ENCODE data around the gene SLC22A12.
"Not testable (repeated sequence)": the region's sequence is repeated elsewhere in the genome, so short reads cannot be mapped to it uniquely, and the experiment has no call there.

The SLC22A12 gene

DNA sequence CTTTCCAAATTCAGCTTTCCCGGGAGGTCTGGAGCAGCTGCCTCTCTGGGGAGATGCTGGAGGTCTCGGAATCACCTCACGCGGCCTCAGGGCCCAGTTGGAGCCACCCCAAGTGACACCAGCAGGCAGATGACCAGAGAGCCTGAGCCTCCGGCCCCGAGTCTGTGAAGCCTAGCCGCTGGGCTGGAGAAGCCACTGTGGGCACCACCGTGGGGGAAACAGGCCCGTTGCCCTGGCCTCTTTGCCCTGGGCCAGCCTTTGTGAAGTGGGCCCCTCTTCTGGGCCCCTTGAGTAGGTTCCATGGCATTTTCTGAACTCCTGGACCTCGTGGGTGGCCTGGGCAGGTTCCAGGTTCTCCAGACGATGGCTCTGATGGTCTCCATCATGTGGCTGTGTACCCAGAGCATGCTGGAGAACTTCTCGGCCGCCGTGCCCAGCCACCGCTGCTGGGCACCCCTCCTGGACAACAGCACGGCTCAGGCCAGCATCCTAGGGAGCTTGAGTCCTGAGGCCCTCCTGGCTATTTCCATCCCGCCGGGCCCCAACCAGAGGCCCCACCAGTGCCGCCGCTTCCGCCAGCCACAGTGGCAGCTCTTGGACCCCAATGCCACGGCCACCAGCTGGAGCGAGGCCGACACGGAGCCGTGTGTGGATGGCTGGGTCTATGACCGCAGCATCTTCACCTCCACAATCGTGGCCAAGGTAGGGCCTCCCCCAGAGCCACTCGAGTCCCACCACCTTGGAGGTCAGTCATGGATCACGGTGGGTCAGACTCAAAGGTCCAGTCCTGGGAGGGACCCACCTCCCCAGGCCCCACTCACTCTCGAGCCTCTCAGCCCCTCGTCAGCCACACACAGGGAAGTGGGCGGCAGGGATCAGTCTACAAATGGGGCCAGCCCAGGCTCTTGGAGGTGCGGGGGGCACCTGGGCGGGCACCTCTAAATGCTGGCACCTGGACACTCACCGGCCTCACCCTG lies 525 bp downstream of the SLC22A12 start:
- no peak for DNase-seq

DNA sequence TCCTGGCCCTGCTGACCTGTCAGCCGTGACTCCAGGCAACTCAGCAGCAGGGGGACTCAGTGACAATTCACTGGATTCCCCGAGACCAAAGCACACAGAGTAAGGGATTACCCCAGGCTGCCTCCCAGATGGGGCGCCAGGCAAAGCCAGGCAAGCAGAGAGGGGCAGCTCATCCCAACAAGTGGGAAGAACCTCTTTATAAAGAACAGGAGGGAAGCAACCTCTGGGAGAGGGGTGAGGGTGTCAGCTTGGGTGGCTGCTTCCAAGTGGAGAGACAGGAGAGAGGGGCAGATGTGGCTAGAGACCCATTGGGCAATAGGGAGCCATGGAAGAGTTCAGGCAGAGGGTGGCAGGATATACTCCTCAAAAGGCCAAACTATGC lies 1.2 kb downstream of the SLC22A12 start:
- no peak for DNase-seq

DNA sequence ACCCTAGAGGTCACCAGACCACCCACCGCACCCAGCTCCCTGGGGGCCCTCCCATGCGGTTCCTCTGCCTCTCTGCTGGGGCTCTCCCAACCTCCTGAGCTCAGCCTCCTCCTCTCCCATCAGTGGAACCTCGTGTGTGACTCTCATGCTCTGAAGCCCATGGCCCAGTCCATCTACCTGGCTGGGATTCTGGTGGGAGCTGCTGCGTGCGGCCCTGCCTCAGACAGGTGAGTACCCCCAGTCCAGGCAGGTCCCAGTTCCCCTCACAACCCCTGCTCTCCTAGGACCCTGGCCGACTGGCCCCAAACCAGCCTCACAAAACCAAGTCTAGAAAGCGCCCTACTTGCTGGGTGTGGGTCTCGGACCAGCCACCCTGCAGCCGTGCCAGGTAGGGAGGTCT lies 1.6 kb downstream of the SLC22A12 start:
- DNase-seq, result no peak

DNA sequence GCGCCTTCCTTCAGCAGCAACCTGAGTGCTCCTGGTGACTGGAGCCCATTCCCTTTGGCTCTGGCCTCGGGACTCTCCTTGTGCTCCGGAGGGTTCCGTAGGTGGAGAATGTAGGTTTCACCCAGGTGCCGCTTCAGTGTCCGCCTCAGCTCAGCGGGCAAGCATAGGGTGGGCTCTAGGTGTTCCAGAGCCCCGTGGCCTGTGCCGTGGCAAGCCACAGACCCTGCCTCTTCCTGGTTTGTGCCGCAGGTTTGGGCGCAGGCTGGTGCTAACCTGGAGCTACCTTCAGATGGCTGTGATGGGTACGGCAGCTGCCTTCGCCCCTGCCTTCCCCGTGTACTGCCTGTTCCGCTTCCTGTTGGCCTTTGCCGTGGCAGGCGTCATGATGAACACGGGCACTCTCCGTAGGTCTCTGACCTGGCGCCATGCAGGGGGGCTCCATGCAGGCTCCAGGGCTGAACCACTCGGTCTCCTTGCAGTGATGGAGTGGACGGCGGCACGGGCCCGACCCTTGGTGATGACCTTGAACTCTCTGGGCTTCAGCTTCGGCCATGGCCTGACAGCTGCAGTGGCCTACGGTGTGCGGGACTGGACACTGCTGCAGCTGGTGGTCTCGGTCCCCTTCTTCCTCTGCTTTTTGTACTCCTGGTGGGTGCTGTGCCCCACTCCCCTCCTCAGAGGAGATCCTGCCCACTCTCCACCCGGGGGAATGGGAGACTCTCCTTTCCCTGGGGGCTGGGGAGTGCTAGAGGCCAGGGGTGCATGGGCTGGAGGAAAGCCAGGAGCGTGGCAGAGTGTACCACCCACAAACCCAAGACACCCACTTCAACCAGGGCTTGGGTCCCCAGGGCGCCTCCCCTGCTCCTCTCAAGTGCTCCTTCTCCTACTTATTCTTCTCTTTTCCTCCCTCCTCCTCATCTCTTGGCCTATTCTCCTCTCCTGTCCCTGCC lies 2.4 kb downstream of the SLC22A12 start:
- no peak for DNase-seq

DNA sequence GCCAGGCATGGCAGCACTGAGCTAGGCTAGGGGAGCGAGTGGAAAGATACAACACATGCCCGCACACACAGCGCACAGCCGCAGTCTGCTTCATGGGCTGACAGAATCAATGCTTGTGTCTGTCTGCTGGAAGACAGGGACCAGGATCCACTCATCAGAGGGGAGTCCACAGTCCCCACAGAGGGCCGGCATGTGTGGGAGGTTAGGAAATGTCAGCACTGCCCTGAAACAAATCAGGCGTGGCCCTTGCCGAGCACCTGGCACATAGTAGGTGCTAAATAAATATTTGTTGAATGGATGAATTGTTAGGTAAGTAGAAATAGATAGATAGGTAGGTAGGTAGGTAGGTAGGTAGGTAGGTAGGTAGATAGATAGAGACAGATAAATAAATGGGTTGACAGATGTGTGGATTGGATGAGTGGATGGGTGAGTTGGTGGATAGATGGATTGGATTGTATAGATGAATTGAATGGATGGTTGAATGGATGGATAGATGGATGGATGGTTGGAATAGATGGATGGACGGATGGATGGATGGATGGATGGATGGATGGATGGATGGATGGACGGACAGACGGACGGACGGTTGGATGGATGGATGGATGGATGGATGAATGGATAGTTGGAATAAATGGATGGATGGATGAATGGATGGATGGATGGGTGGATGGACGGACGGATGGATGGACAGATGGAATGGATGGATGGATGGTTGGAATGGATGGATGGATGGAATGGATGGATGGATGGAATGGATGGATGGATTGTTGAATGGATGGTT lies 3.3 kb downstream of the SLC22A12 start:
- DNase-seq, result no peak

DNA sequence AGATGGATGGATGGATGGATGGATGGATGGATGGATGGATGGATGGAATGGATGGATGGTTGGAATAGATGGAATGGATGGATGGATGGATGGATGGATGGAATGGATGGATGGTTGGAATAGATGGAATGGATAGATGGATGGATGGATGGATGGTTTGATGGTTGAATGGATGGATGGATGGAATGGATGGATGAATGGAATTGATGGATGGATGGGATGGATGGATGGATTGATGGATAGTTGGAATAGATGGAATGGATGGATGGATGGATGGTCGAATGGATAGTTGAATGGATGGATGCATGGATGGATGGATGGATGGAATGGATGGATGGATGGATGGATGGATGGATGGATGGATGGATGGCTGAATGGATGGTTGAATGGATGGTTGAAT lies 4.9 kb downstream of the SLC22A12 start:
- not testable (repeated sequence) for DNase-seq

DNA sequence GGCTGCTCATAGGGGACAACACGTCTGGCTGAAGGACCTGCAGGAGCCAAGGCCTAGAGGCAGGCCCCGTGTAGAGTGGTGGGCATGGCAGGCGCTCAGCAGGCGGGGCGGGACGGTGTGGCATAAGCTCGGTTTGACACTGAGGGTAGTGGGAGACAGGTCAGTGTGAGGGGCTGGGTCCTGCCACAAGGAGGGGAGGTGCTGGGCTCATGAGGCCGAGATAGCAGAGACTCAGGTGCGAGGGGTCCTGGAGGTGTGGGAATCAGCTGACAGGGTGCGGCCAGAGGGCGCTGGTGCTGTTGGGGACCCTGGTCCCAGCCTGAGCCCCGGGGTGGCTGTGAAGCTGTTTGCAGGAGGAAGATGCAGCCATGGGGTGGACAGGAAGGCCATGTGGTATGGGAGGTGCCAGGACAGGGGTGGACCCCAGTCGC lies 6.7 kb downstream of the SLC22A12 start:
- no peak for DNase-seq

DNA sequence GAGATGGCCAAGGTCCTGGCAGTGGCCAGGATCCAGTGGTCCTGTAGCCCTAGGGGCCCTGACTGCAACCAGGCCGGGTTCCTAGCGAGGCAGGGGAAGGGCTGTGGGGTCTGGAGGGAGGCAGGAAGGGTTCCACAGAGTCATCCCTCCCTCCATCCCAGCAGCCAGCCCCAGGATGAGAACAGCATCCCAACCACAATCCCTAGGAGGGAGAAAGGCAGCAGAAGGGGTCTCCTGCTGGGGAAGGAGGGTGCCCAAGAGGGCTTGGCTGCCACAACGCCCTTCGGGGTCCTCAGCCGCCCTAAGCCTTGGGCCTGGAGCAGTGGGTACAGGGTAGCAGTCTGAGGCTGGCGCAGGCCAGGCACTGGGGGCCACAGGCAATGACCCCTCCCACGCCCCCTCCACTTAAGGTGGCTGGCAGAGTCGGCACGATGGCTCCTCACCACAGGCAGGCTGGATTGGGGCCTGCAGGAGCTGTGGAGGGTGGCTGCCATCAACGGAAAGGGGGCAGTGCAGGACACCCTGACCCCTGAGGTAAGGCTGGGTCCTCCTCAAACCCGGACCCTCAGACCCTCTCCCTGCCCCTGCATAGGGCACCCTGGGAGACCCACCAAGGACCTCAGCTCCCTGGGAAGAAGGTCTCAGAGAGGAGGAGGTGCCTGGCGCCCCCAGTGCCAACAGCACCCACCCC lies 7.2 kb downstream of the SLC22A12 start:
- DNase-seq, result no peak

DNA sequence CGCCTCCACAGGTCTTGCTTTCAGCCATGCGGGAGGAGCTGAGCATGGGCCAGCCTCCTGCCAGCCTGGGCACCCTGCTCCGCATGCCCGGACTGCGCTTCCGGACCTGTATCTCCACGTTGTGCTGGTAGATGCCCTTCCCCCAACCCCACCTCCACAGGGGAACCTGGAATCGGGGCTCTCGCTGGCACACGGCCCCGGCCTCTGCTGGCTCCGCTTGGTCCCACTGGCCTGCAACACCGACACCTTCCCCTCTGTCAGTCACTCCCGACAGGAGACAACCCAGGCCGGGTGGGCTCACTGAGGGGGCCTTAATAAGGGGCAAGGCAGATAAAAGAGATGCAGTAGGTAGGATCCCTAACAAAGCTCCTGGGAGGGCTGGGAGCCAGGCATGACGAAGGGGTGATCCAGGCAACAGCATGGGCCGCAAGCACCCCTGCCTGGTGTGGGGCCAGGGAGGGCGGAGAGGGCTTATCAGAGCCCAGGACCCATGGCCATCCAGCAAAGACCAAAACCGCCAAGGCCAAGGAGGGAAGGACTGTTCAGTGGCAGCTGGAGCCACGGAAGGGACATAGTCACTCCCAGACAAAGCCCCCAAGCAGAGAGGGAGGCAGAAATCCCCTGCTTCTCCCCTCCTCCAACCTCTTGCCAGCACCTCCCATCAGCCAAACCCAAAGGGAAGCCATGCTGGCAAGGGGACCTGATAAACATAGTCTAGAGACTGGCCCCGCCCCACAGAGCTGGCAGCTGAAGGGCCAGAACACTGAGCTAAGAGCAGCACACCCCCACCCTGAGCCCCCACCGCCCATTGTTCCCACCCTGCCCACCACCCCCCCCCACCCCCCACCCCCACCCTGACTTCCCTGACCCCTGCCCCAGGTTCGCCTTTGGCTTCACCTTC lies 8.0 kb downstream of the SLC22A12 start:
- no peak for DNase-seq

DNA sequence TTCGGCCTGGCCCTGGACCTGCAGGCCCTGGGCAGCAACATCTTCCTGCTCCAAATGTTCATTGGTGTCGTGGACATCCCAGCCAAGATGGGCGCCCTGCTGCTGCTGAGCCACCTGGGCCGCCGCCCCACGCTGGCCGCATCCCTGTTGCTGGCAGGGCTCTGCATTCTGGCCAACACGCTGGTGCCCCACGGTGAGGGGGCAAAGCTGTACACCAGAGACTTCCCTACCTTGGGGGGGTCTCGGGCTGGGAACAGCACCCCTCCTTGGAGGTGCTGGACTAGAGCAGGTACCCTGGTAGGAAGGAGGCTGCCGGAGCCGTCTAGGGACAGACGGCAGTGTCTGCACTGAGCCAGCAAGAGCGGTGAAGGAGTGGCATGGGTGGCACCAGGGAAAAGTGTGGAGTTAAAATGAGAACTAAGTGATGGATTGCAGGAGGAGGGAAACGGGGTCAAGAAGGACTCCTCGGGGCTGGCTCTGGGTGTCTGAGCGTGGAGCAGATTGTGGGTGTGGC lies 8.7 kb downstream of the SLC22A12 start:
- no peak for DNase-seq

DNA sequence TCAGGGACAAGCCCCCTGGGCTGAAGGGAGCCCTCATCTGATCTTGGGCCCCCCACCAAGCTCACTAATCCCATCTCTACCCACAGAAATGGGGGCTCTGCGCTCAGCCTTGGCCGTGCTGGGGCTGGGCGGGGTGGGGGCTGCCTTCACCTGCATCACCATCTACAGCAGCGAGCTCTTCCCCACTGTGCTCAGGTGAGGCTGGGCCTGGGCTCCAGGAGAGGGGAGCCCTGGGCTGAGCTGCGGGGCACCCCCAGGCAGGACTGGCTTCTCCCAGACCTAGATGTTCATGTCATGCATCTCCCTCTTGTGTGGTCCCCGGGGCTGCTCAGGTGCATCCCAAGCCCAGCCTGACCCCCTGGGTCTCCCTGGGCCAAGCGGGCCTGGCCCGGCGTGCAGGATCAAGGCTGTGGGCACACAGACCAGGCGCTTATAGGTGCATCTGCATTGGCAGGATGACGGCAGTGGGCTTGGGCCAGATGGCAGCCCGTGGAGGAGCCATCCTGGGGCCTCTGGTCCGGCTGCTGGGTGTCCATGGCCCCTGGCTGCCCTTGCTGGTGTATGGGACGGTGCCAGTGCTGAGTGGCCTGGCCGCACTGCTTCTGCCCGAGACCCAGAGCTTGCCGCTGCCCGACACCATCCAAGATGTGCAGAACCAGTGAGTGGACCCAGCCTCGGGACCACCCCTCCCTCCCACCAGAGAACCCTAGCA lies 9.4 kb downstream of the SLC22A12 start:
- DNase-seq, result no peak

DNA sequence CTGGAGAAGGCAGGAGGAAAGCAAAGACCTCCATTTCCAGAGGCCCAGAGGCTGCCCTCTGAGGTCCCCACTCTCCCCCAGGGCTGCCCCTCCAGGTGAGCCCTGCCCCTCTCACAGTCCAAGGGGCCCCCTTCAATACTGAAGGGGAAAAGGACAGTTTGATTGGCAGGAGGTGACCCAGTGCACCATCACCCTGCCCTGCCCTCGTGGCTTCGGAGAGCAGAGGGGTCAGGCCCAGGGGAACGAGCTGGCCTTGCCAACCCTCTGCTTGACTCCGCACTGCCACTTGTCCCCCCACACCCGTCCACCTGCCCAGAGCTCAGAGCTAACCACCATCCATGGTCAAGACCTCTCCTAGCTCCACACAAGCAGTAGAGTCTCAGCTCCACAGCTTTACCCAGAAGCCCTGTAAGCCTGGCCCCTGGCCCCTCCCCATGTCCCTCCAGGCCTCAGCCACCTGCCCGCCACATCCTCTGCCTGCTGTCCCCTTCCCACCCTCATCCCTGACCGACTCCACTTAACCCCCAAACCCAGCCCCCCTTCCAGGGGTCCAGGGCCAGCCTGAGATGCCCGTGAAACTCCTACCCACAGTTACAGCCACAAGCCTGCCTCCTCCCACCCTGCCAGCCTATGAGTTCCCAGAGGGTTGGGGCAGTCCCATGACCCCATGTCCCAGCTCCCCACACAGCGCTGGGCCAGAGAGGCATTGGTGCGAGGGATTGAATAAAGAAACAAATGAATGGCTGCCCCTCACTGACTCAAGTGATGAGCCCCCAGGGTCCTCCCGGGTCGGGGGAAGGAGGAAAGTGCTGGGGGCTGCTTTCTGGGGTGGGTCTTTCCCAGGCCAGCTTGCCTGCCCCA lies 10.8 kb downstream of the SLC22A12 start:
- DNase-seq, result no peak

DNA sequence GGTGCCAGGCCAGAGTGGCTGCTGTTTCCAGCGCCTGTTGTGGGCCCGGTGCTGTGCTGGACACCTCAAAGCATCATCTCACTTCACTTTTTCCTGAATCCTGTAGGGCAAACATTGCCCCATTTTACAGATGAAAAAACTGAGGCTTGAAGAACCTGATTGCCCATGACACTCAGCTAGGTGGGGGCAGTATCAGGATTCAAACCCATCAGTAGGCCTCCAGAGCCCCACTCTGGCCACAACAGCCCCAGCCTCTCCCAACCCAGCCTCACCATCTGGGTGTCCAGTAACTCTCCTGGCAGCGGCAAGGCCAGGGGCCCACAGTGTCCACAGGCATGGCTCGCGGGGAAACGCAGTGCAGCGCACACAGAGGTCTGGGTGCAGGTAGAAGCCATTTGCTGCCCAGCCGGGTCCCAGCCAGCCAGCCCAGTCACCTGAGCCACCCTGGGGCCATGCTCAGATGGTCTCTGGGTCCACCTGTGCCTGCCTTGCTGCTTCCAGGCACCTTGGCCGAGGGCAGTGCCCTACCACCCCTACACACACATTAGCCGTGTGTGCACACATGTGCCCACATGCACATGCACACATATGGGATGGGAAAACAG lies 11.5 kb downstream of the SLC22A12 start:
- no peak for DNase-seq

DNA sequence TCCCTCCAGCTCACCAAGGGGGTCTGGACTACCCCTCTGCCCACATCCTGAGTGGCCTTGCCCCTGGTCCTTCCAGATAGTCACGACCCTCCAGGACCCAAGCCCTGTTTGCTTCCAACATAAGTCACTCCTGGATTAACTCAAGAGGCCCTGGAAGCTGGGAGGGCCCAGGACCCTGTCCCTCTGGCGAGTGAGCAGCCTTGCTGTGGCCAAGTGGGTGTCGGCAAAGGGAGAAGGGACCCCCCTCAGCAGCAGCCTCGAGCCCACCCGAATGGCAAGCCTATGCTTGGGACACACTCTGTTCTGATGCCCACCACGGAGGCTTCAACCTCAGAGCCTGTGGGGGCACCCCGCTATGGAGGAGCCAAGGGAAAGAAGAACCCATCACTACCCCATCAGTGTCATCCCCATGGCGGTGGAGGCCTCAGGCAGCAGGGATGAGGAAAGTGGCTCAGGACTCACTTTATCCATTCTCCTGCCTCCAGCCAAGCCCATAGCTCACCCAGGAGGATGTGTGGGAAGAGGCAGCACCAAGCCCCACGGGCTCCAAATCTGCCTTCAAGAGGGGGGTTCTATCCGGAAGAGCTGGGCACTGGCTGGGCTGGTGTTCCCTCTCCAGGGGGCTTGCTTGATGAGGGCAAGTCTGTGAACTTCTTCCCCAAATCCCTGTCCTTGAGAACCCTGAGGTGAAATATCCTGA lies 12.5 kb downstream of the SLC22A12 start:
- DNase-seq, result no peak

DNA sequence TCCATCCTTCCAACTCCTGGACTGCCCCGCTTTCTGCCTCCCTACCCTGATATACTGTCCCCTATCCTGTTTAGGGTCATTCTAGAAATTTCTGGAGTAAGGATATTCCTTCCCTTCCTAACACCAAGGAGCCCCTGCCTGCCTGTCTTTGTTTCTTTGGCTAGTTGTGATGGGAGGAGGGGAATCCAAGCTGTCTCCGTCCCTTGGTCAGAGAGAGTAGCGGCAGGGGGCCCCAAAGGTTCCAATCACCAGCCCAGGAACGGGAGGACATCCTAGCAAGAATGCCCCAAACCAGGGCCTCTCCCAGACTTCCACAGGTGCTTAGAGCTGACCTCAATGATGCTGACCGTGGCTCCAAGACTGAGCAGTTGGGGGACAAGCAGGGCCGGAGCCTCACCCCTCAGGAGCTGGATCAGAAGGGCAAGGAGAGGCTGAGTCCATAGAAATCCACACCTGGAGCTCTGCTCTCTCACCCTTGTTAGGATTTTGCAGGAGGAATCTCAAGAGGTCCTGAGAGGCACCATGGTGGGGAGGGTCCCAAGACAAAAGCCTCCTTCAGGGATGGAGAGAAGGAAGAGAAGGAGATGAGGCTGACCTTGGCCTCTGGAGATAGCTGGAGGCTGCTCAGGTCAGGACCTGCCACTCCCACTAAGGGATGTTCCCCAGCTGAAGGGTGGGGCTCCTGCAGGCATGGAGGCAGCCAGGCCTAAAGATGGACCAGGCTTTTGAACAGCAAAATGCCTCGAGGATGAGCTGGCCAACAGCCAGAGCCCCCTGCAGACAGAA lies 13.6 kb downstream of the SLC22A12 start:
- no peak for DNase-seq

DNA sequence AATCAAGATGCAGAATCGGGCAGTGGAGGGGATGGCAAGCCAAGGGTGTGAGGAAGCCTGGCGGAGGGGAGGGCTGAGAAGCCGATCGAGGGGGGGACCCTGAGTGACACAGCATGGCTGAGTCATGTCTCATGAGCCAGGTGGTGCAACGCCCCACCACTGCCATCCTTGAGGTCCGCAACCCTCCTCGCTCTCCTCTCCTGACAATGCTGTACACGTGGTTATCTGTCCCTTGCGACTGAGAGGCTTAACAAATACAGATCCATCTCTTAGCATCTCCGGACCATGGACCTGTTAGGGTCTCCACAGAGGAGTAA lies 14.2 kb downstream of the SLC22A12 start:
- DNase-seq, result no peak

Data from activated gamma-delta T cell treated with Interleukin-2 at 50 U/mL for 16 hours (primary cell).